Stimulated activated CD8-positive, alpha-beta memory T cell treated with anti-CD3 and anti-CD28 coated beads, Interleukin-12 subunit alpha, Interleukin-12 subunit beta, amount 100 ng/mL, for 24 hours (primary cell): ENCODE measurements around the gene PDE4A.
A peak's percentile ranks its signal among the peaks of the same experiment; 100 is the strongest.
"Not testable (repeated sequence)": the region's sequence is repeated elsewhere in the genome, so short reads cannot be mapped to it uniquely, and the experiment has no call there.

Experiments used
- DNase-seq: peaks from one replicate; pipeline ENCODE4 v3.0.0-alpha.2; 2020; ENCODE audit errors: extremely low read depth

The PDE4A gene

DNA sequence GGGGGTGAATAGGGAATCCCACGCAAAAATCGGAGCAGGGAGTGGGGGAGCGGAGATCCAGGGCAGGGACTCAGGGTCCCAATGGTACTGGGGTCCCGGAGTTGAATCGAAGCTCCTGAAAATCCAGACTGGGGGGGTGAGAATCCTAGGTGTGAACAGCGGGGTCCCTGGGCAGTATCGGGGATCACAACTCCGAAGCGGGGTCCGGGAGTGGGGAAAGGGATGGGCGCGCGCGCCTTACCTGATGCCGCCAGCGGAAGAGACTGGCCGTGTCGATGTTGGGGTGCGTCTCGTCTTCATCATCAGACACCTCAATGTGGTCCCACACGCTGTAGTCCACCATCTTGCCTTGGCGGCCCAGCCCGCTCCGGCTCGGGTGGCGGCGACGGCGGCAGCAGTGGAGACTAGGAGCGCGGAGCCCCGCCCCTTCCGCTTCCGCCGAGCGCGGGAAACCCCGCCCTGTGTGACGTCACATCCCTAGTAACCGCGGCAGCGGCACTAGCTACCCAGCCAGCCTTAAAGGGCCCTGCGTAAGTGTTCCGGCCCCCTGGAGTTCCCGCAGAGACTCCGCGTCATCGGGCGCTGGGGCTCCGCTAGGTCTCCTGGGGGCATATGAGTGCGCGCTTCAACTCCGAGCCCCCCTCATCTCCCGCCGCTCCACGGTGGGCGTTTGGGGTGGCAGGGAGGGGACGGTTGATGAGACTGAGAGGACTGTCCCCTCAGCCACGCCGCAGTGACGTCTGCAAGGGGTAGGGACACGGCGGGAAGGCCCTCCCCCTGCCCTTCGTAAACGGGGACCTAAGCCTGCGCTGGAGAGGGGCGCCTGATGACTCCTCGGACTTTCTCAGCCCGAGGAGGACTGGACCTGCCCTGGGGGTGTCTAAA lies 17.0 kb upstream of the PDE4A start, which contains the start of gene CDC37:
TSS of gene CDC37 (minus strand) at position 406 of the 885 bp plus-strand sequence. CDS start at position 343, 63 bp downstream.
- DNase-seq, result peak; percentile 96

DNA sequence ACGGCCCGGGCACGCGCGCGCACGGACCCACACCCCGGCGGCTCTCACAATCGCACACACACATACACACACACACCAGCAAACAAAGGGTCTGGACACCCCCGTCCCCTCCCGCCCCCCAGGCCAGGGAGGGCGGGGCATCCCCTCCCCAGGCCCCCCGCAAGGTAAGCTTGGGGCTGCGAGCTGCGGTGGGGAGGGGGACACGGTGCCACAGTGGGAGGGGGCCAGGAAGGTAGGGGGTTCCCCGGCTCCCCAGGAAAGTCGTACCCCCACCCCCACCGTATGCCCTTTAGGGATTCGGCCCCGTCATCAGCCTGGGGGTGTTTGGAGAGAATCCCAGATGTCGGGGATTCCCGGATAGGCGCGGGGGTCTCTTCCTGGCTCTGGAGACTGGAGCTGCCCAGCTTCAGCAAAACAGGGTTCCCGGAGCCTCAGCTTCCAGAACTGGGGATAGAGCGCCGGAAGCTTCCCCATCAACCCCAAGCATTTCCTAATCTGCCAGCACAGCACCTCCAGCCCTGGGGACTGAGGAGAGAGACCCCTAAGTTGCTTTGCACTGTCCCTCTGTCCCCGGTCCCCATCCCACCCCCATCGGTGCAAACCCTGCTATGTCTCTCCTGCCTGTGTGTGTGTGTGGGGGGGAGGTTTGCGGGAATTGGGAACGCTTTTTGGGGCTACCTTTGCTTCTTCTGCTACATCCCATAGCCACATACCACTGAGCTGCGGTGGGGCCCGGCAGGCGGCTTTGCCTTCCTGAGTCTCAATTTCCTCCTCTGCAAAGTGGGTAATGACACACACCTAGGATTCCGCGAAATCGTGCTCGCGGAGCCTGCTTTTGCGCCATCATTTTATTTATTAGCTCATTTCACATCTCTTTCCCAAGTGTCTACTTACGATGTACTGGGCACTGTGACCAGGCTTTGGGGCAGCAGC lies 15.2 kb upstream of the PDE4A start:
- DNase-seq, result no peak

DNA sequence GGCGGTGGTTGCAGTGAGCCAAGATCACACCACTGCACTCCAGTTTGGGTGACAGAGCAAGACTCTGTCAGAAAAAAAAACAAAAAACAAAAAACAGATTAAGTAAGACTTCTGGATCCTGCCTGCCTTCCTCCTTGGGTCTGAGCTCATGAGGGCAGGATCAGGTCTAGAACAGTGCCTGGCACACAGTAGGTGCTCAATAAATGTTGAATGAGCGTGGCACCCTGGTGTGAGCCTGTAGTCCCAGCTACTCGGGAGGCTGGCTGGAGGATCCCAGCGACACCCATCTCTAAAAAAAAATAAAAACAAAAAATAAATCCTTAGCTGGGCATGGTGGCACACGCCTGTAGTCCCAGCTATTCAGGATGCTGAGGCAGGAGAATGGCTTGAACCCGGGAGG lies 14.1 kb upstream of the PDE4A start:
- DNase-seq, result no peak

DNA sequence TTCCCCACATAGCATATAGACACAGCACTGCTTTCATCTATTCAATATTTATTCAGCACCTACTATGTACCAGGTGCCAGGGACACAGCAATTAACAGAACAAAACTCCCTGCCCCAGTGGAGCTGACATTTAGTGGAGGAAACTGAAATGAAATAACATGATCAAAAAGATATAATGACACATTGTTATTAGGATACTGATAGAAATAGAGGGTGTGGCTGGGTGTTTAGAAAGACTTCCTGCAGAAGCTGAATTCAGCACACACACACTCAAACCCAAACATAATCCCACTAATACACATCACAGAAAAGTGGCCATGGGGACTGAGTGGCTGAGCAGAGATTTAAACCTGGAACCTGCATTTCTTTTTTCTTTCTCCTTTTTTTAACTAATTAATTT lies 13.2 kb upstream of the PDE4A start:
- no peak for DNase-seq

DNA sequence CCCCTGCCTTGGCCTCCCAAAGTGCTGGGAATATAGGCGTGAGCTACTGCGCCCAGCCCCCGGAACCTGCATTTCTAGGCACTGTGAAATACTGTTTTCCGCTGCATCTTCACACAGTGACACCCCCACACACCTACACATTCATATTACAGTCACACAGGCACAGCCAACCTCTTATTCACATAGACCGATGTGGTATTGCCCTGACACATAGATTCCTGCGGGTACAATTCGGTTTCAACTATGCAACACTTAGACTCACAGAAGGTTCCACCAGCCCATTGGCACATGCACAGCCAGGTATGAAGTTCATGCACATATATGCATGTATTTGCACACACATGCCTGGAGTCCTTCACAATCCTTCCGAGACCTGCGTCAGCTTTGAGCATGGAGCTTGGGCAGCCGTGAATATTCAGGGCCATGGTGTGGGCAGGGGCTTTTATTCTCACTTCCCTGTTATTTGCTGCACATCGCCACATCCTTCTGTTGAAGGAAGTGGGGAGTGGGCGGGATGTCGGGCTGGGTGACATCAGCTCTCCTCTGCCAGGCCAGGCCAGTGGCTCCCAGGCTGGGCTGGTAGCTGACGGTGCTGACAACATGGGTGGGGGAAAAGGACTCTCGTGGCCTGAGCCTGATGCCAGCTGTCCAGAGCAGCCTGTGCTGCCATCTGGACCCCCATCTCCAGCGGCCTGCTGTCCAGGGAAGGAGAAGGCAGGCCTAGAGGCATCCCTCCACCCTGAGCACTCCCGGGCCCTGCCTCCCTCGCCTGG lies 11.6 kb upstream of the PDE4A start:
- DNase-seq, result no peak

DNA sequence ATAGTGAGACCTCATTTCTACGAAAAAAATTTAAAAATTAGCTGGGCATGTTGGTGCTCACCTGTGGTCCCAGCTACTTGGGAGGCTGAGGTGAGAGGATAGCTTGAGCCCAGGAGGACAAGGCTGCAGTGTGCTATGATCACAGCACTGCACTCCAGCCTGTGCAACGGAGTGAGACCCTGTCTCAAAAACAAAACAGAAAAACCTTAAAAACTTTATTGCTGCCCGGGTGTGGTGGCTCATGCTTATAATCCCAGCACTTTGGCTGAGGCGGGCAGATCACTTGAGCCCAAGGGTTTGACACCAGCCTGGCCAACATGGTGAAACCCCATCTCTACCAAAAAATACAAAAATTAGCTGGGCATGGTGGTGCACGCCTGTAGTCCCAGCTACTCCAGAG lies 9.1 kb upstream of the PDE4A start:
- not testable (repeated sequence) for DNase-seq

DNA sequence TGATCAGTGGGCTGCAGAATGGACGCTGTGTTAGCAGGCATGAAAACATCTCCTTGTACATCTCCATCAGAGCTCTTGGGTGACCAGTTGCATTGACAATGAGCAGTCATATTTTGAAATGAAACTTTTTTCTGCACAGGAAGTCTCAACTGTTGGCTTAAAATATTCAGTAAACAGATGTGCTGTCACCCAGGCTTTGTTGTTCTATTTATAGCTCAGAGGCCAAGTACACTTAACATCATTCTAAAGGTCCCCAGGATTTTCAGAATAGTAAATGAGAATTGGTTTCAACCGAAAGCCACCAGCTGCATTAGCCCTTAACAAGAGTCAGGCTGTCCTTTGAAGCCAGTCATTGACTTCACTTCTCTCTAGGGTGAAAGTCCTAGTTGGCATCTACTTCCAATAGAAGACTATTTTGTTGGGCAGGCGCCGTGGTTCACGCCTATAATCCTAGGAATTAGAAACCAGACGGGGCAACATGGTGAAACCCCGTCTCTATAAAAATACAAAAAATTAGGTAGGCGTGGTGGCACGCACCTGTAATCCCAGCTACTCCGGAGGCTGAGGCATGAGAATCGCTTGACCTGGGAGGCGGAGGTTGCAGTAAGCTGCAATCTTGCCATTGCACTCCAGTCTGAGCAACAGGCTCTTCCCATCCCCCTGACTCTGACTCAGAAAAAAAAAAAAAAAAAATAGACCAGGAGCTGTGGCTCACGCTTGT lies 7.9 kb upstream of the PDE4A start:
- DNase-seq, result no peak

DNA sequence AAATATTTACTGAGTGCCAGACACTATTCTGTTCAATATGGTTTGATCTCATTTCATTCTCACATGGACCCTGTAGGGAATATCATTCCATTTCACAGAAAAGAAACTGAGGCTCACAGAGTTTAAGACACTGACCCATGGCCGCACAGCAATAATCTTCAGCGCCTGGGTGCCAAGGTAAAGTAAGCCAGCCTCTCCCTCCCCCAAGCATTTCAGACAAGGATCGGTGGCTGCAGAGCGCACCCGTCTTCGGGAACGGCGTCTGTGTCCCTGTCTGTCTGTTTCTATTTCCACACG lies 4.3 kb upstream of the PDE4A start:
- DNase-seq, result no peak

DNA sequence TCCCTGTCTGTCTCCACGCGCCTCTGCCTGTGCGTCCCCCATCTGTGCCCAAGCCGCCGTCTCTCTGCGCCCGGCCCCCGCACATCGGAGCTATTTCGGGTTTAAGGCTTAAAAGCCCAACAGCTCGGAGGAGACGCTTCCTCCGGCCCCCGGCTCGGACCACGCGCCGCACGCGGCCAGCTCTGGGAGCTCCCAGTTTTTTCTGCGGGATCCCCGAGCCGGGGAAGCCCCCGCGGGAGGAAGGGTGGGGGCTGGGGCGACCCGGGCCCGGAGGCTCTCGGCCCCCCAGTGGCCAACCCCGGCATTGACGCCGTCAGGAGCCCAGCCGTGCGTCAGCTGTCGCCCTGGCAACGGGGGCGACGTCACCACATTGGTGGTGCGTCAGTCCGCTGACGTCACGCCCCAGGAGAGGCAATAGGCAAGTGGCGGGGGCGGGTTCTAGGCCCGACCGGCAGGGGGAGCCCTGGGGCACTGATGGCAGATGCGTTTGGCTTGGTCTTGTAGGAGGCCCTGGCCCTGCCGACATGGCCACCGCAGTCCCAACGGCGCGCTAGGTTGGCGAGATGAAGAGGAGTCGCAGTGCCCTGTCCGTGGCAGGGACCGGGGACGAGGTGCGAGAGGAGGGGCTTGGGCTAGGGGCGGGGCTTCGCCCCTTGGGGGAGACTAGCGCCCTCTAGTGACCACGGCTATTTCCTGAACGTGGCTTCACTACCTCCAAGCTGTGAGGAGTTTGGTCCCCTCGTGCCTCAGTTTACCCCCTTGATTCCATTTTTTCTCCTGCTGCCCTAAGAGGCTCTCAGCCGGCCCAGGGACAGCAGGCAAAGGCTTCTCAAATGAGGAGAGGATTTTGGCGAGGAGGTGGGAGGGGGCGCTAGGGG lies 3.7 kb upstream of the PDE4A start:
- peak; percentile 84 for DNase-seq

DNA sequence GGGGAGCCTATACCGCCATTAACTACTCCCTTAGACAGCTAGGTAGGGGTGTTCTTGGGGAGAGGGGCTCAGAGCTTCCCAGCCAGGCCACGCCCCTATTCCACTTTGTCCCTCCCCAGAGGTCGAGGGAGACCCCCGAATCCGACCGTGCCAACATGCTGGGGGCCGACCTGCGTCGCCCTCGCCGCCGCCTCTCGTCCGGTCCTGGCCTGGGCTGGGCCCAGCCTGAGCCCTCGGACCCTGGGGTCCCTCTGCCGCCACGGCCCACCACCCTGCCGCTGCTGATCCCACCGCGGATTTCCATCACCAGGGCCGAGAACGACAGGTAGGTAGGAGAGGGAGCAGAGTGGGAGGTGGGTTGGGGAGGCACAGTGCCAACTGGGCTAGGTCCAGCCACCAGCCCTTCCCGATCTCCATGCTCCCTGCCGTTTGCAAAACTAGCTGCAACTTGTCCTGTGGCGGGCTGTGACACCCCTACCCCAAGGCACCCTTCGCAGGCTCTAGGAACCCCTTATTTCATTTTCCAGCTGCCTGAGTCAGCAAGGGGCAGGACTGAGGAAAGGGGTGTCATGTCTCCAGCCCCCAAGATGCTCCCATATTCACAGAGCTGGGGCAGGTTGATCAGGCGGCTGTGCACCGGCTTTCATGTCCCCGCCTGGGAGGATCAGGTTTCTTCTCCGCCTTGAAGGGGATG lies 2.6 kb upstream of the PDE4A start:
- no peak for DNase-seq

DNA sequence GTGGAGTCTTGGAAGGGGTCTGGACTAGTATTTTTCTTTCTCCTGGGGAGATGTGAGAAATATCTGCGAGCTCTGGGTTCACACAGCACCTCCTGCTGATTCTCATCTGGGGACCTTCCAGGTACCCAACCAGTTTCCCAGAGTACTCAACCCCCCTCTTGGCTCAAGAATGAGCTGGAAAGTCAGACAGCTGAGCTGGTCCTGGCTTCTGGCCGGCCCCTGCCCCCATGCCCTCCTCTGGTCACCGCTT lies 2.2 kb upstream of the PDE4A start:
- no peak for DNase-seq

DNA sequence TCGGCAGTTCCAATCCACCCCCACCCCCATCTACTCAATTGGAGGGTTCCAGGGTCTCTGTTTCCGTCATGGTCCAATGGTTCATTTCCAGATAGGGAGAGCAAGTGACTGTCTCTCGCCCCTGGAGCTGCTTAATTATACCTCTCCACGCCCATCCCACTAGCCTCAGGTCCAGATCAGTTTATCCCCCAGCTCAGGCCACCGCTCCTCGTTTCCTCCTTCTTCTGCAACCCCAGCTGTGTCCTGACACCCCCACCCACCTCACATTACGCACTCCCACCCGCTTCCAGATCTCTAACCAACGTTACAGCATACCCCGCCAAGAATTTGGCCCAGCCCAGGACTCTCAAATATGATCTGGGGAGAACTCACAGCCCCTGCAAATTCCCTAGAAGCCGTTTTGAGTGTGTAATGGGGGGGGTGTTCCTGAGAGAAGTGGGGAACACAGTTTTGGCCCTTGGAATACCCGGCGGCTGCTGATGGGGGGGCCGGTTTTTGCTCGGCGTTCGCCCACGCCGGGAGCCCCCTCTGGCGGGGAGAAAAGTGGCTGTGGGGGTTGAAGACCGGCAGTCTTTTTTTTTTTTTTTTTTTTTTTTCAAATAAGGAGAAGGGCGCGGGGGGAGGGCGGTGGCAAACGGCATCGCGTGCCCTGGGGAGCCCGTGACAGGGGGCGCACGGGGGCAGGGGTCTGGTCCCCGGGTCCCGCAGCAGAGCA lies 1.7 kb upstream of the PDE4A start:
- no peak for DNase-seq

DNA sequence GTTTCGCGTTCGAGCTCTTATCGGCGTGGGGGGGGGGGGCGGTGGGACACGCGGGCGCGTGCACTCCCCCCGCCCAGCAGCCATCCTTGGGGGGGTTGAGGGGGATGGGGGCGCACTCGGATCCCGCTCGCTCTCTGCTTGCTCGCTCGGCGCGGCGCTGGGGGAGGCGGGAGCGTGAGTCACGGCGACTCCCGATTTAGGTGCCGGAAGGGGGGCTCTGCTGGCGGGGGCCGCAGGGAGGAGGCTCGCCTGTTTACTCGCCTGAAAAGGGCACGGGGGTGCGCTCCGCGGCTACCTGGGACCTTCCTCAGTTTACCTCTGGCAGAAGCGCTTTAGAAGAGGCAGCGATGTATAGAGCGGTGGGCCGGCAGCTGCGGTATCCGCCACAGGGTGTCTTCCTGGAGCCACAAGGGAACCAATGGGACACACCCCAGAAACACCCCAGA lies 1.1 kb upstream of the PDE4A start:
- no peak for DNase-seq

DNA sequence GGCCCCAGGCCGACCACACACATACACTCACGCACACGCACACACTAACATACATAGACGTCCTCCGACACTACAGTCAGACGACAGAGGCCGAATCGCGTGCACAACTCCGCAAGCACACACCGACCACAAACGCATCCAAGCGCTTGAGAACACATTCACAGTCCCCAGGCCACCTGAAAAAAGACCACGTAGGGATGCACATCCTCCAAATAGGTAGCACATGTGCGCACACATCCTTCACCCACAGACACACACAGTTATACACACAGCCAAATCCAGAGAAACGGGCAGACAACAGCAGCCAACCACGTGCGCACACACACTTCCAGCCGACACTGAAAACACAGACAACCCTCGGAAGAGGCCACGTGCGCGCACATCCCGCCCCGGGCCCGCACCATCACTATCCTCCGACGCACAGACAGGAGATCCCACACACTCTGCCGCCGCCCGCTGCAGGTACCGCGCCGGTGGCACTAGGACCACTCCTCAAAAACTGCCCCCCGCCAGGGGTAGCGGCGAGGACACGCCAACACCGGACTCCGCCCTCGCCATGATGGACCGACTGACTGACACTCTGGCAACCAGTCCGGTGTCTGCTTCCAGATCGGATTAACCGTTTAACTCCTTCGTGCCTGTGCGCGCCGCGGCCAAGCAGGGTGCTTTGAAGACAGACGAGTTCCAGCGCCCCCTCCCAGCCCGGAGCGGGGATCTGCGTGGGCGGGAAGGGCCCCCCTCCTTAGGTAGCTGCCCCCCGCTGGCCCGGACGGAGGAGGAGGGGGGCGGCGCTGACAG lies 493 bp upstream of the PDE4A start:
- no peak for DNase-seq

DNA sequence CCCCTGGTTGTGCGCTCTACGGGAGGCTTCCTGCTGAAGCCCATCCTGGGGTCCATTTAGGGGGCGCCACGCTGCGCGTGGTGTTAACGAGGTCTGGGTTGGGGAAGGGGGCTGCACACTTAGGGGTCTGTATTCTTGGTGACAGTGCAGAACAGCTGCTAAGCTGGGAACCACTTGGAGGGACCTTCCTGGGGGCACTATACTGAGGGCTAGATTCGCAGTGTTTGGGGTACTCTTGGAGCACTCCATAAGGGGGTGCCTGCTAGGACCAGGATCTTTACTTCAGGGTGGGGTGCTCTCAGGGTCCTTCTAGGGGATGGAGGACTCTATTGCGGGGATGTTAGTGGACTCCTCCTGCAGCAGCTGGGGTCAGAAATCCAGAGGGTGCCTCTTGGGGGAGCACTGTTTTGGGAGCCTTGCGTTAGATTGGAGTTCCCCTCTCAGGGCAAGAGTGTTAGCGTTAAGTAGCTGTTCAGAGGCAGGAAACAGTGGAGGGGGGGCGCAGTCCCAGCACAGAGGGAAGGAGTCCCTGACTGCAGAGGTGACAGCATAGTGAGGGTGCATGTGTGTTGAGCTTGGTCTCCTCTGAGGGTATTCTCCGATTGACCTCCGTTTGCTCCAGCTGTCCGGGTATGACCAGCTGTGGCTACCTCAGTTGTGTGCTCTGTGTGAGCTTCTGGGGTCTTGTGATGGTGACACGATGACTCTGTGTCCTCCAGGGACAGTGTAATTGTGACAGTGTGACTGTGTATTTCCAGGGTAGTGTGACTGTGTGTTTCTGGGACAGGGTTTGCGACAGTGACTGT lies 1.1 kb downstream of the PDE4A start:
- DNase-seq, result no peak

DNA sequence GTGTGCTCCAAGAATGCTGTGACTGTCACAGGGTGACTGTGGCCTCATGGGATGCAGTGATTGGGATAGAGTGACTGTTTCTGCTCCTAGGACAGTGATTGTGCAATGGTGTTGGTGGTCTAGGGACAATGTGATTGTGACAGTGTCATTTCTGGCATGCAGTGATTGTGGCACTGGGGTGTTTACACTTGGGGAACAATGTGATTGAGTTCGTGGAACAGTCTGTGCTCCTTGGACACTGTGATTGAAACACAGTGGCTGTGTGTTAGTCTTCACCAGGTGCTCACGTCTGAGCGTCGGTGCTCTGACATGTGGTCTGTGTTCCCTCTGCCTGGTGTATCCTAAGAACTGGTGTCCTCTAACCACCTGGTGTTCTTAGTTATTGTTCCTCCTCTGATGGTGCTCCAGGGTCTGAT lies 1.7 kb downstream of the PDE4A start:
- no peak for DNase-seq

DNA sequence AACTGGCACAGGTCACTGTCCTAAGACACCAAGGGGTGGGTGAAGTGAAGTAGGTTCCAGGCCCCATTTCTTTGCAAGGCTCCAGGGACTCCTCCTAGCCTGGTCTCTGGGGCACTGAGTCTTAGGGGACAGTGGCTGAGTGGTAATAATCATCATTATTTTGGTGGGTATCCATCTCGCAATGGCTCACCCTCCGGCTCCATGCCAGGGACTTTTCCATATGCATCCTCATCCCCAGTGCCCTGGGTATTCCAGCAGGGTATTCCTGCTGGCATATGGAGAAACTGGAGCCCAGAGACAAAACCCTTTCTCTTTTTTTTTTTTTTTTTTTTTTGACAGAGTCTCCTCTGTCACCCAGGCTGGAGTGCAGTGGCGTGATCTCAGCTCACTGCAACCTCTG lies 2.5 kb downstream of the PDE4A start:
- DNase-seq, result no peak
